ENCODE data around the gene TMCO5A. TPM values are rescaled to one million over a fixed set of nuclear protein-coding genes. Genes with fewer than 3 reads are reported as not detected.

TMCO5A gene
- total and polyA plus RNA-seq, 2 of the 8 experiments (the other 6 are each of a cell fraction or from before 2014, with no cell fraction given), result not detected

- ChIA-PET POLR2A (ENCODE audit: partially characterized antibody) (no interaction called here), CTCF (ENCODE audit: partially characterized antibody) (no interaction called here)
- Histone ChIP-seq H4K5ac (ENCODE audit: insufficient read length, low read depth, low read length) (no peak overlapping the region), H3K4ac (replicated peaks; ENCODE audit: insufficient read length, low read depth, low read length) (no peak overlapping the region), H2BK15ac (ENCODE audit: low read length) (no peak overlapping the region), H3K27ac (ENCODE audit: low read depth, low read length) (no peak overlapping the region), H3K79me2 (ENCODE audit: control insufficient read depth in 1 of 2, insufficient read depth in 2 of 2, low read length in 2 of 2) (no peaks in the 10 kb centered on the region), H3K9me3 (ENCODE audit: insufficient read depth in 2 of 2, low read depth in 1 of 2, low read length in 1 of 2) (no peaks in the 10 kb centered on the region), H3K4me3 (ENCODE audit: extremely low read depth in 1 of 4, insufficient read depth in 2 of 4, low read depth in 3 of 4, low read length in 4 of 4) (no peak overlapping the region), H2BK120ac (replicated peaks; ENCODE audit: low read depth, low read length) (no peak overlapping the region), H3K23ac (ENCODE audit: insufficient read length) (no peak overlapping the region), H4K8ac (ENCODE audit: extremely low read depth, insufficient read depth, low read length) (no peak overlapping the region), H2BK20ac (ENCODE audit: low read length) (no peak overlapping the region), H3K9ac (replicated peaks in 1 of 4; ENCODE audit: extremely low read depth in 1 of 4, low read depth in 3 of 4, low read length in 3 of 4) (no peak overlapping the region), H3K27me3 (replicated peaks in 1 of 4; ENCODE audit: control insufficient read depth in 3 of 4, extremely low read depth in 1 of 4, insufficient read depth in 3 of 4, low read length in 3 of 4) (no peaks in the 10 kb centered on the region), H3K23me2 (ENCODE audit: low read depth, low read length) (no peaks in the 10 kb centered on the region), H3K4me1 (replicated peaks in 1 of 4; ENCODE audit: control insufficient read depth in 3 of 4, insufficient read depth in 4 of 4, low read length in 3 of 4) (peaks cover 0 to 3% (median 0%) of the 10 kb centered on the region in 4 experiments; a peak in 1 of 7 replicates), H2BK5ac (ENCODE audit: low read depth, low read length) (no peak overlapping the region), H4K91ac (replicated peaks; ENCODE audit: insufficient read length, low read length) (no peak overlapping the region), H3K56ac (replicated peaks; ENCODE audit: insufficient read length, low read depth, low read length) (no peak overlapping the region), H2AK5ac (ENCODE audit: low read depth, low read length) (no peak overlapping the region), H4K20me1 (replicated peaks in 1 of 2; ENCODE audit: control insufficient read depth in 1 of 2, insufficient read depth in 2 of 2, low read length in 2 of 2) (no peaks in the 10 kb centered on the region), H3K14ac (ENCODE audit: insufficient read length) (no peak overlapping the region), H2BK12ac (ENCODE audit: low read depth, low read length) (no peak overlapping the region), H3K18ac (ENCODE audit: extremely low read depth, low read length) (no peak overlapping the region), H3K79me1 (ENCODE audit: low read depth, low read length) (no peaks in the 10 kb centered on the region), H3K4me2 (ENCODE audit: insufficient read depth in 1 of 2, low read depth in 2 of 2, low read length in 2 of 2) (no peak overlapping the region), H2AFZ (ENCODE audit: low read length) (no peak overlapping the region), H3K36me3 (ENCODE audit: control insufficient read depth in 2 of 4, insufficient read depth in 4 of 4, low read length in 3 of 4) (no peaks in the 10 kb centered on the region)
- no peak for DNase-seq (ENCODE audit: low read depth in 1 of 2, low spot score in 2 of 2)
- TF ChIP-seq FOSL1 (IDR thresholded peaks at IDR 0.05; ENCODE audit: insufficient read depth, low read depth, low read length) (no peak), CREB1 (IDR thresholded peaks at IDR 0.05) (no peak), ZNF274 (IDR thresholded peaks at IDR 0.05; ENCODE audit: borderline replicate concordance, extremely low read depth, low read length) (no peak), TEAD4 (IDR thresholded peaks at IDR 0.05; ENCODE audit: low read depth, low read length) (no peak), CEBPB (IDR thresholded peaks at IDR 0.05; ENCODE audit: low read depth, low read length) (no peak)
- FAIRE-seq, result no peak
- 92% methylated on average over 1 of the region's 1 CpG; no CpG with 5 or more reads in 1 of the 2 experiments for WGBS, 2 experiments (ENCODE audit: extremely low coverage in 1 of 2, insufficient coverage in 1 of 2, insufficient read length in 1 of 2, insufficient replicate concordance in 2 of 2, low coverage in 1 of 2, low lambda C conversion rate in 2 of 2, missing lambda C conversion rate in 1 of 2)
Measured at GRCh38 chr15:37933666-37934065, 774 bp upstream of the TMCO5A start.

All from H1 (cell line).